ENCODE results near the gene PACS1. TPM values are rescaled to one million over a fixed set of nuclear protein-coding genes. Genes with fewer than 3 reads are reported as not detected.

Gene PACS1
- total RNA-seq, 2 experiments from 2014 or later = 109 TPM

DNA sequence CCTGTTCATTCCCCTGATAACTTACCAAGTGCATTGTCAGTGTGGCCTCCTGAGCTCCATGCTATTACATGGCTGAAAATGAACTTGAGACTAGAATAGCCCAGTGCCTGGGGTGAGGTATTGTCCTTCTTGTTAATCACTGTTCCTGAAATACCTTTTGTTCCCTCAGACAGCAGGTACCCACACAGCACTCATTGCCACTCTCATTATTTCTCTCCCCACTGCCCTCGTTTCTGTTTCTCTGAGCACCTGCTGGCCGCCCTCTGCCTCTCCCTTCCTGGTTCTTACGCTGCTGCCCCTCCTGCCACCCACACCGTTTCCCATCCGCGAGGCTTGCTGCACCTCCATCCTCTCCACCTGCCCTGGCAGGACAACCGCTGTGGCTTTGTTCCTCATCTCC, 161.5 kb downstream of the PACS1 start:
- H3K27ac Mint-ChIP-seq = peak overlapping the region; percentile 17
- no peak overlapping the region for H3K4me3 Mint-ChIP-seq
- H3K36me3 Mint-ChIP-seq (ENCODE audit: low read depth) = peaks cover 42% of the 10 kb centered on the region
- no peaks in the 10 kb centered on the region for H3K4me1 Mint-ChIP-seq
- DNase-seq = no peak
- ChIA-PET CTCF (interaction anchor here (0.6 to 1.1 kb wide), 2 partner anchors 9 to 10 kb away, joined by 3 read pairs; no protein-coding TSS in a partner anchor), POLR2A (no interaction called here)
- H3K27me3 Mint-ChIP-seq = no peaks in the 10 kb centered on the region
- H3K9me3 Mint-ChIP-seq = no peaks in the 10 kb centered on the region

DNA sequence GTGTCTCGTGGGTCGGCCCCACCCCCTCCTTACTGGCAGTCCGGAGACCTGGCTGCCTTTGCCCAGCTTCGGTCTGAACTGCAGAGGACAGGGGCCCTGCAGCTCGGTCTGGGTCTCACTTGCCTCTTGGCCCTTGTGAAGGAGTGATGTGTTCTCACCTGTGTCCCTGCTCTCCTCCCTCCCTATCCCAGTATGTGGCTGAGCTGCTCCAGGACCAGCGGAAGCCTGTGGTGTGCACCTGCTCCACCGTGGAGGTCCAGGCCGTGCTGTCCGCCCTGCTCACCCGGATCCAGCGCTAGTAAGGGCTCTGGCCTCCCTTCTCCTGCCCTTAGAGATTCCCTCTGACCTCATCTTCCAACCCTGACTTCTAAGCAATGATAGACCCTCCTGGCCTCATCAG, 162.7 kb downstream of the PACS1 start:
- Mint-ChIP-seq H3K27me3 (no peaks in the 10 kb centered on the region), H3K27ac (peak overlapping the region; percentile 41), H3K4me3 (no peak overlapping the region), H3K36me3 (ENCODE audit: low read depth) (peaks cover 40% of the 10 kb centered on the region), H3K4me1 (no peaks in the 10 kb centered on the region), H3K9me3 (no peaks in the 10 kb centered on the region)
- ChIA-PET POLR2A (no interaction called here), CTCF (interaction anchor here (4.3 kb wide), 1 partner anchor 10 kb away, joined by 19 read pairs; no protein-coding TSS in a partner anchor)
- DNase-seq = no peak

DNA sequence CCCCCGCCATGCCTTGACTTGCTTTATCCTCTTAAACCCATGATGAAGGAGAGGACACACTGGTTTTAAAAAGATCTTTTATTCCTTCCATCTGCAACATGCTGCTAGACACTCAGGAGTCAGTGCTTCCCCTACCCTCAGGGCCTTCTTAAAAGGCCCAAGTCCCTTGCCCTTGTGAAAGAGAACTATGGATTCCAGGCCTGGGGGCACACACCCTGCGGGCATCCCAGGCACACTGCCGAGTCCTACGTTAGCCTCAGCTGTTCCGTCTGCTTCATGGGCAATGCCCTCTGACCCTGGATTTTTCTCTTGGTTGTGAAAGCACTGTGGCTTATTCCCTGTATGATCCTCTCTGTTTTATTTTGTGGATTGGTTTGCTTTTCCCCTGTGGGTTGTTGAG, 163.2 kb downstream of the PACS1 start:
- no peak overlapping the region for H3K4me3 Mint-ChIP-seq
- H3K36me3 Mint-ChIP-seq (ENCODE audit: low read depth) = peaks cover 39% of the 10 kb centered on the region
- ChIA-PET CTCF (interaction anchor here (4.3 kb wide), 1 partner anchor 11 kb away, joined by 19 read pairs; no protein-coding TSS in a partner anchor), POLR2A (no interaction called here)
- H3K27me3 Mint-ChIP-seq = no peaks in the 10 kb centered on the region
- no peak overlapping the region for H3K27ac Mint-ChIP-seq
- H3K9me3 Mint-ChIP-seq = no peaks in the 10 kb centered on the region
- DNase-seq = no peak
- no peaks in the 10 kb centered on the region for H3K4me1 Mint-ChIP-seq

DNA sequence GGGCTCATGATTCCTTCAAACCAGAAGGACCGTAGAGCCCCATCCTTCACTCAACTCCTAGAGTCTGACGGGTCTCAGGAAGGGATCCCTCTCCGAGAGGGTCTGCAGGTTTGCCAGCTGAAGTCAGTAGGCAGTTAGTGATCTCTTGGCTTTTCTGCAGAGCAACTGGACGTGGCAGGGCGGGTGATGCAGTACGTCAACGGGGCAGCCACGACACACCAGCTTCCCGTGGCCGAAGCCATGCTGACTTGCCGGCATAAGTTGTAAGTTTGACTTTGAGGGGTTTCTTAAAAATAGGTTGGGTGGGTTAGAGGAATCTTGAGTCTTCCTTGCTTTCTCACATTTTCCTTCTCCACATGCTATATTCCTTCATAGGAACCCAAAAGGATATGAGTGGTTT, 165.1 kb downstream of the PACS1 start:
- ChIA-PET POLR2A (no interaction called here), CTCF (interaction anchor here (1.4 to 4.3 kb wide), 3 partner anchors 12 to 47 kb away, joined by 3 to 19 read pairs (median 6); no protein-coding TSS in a partner anchor)
- no peak for DNase-seq
- Mint-ChIP-seq H3K36me3 (ENCODE audit: low read depth) (peaks cover 38% of the 10 kb centered on the region), H3K27ac (no peak overlapping the region), H3K9me3 (no peaks in the 10 kb centered on the region), H3K27me3 (no peaks in the 10 kb centered on the region), H3K4me3 (no peak overlapping the region), H3K4me1 (no peaks in the 10 kb centered on the region)

DNA sequence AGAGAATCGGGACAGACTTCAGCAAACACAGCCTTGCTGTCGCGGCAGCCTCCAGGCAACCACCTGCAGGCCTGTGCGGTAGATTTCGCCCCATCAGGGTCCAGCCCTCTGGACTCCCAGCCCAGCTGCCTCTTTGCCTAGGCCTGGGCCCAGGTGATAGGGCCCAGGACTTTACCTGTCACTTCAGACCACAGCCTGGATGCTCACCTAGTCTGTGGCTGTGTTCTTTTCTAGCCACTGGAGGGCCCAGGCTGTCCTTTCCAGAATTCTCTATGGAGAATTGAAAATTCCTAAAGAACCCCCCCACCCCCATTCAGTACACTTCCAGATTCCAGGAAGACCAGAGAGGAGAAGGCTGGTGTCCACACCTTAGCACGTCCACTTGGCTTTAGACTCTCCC, 167.8 kb downstream of the PACS1 start:
- H3K36me3 Mint-ChIP-seq (ENCODE audit: low read depth) = peaks cover 28% of the 10 kb centered on the region
- no peaks in the 10 kb centered on the region for H3K27me3 Mint-ChIP-seq
- no peaks in the 10 kb centered on the region for H3K9me3 Mint-ChIP-seq
- H3K27ac Mint-ChIP-seq = peak overlapping the region; percentile 60
- H3K4me3 Mint-ChIP-seq = no peak overlapping the region
- ChIA-PET CTCF (no interaction called here), POLR2A (no interaction called here)
- no peak for DNase-seq
- peaks cover 9% of the 10 kb centered on the region for H3K4me1 Mint-ChIP-seq

DNA sequence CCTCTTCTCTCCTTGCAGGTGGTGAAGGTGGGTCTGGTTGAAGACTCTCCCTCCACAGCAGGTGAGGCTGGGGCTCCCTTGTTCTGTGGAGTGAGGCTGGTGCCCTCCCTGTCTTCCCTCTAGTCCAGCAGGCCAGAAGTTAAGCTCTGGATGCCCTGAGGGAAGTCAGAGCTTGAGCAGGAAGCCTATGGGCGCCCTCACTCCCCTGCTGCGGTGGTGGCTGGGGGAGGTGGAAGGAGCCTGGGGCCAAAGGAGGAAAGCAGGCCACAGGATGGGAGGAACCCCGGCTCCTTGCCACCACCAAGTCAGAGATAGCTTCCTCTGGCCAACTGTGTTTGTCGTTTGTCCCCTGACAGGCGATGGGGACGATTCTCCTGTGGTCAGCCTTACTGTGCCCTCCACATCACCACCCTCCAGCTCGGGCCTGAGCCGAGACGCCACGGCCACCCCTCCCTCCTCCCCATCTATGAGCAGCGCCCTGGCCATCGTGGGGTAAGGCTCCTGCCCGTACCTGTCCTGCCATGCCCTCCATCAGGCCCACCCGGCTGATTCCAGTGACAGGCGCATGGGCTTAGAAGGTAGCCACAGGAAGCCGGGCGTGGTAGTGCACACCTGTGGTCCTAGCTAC, 168.8 kb downstream of the PACS1 start:
- CTCF ChIA-PET = no interaction called here
- POLR2A ChIA-PET = no interaction called here
- H3K27me3 Mint-ChIP-seq = no peaks in the 10 kb centered on the region
- no peaks in the 10 kb centered on the region for H3K9me3 Mint-ChIP-seq
- peak overlapping the region; percentile 25 for H3K27ac Mint-ChIP-seq
- H3K36me3 Mint-ChIP-seq (ENCODE audit: low read depth) = peaks cover 28% of the 10 kb centered on the region
- DNase-seq = no peak
- peaks cover 14% of the 10 kb centered on the region for H3K4me1 Mint-ChIP-seq
- H3K4me3 Mint-ChIP-seq = no peak overlapping the region

DNA sequence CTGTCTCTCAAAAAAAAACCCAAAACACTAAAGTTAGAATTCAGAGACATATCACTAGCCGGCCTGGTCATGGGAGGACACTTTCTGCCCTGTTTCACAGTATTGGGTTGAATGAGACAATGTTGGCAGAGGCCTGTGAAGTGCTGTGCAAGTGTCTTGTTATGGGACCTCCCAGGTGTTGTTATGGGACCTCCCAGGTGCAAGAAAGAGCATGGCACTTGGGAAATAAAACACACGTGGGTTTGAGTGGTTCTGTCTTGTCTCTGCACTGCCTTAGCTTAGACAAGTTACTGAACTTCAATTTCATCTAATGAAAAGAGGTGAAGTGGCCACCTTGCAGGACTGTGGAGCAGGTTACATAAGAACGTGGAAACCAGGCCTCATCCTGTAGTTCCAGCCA, 169.4 kb downstream of the PACS1 start:
- Mint-ChIP-seq H3K27me3 (no peaks in the 10 kb centered on the region), H3K36me3 (ENCODE audit: low read depth) (peaks cover 27% of the 10 kb centered on the region), H3K9me3 (no peaks in the 10 kb centered on the region), H3K4me3 (no peak overlapping the region), H3K4me1 (peaks cover 16% of the 10 kb centered on the region), H3K27ac (peak overlapping the region; percentile 6)
- CTCF ChIA-PET = no interaction called here
- DNase-seq = no peak
- POLR2A ChIA-PET = no interaction called here

DNA sequence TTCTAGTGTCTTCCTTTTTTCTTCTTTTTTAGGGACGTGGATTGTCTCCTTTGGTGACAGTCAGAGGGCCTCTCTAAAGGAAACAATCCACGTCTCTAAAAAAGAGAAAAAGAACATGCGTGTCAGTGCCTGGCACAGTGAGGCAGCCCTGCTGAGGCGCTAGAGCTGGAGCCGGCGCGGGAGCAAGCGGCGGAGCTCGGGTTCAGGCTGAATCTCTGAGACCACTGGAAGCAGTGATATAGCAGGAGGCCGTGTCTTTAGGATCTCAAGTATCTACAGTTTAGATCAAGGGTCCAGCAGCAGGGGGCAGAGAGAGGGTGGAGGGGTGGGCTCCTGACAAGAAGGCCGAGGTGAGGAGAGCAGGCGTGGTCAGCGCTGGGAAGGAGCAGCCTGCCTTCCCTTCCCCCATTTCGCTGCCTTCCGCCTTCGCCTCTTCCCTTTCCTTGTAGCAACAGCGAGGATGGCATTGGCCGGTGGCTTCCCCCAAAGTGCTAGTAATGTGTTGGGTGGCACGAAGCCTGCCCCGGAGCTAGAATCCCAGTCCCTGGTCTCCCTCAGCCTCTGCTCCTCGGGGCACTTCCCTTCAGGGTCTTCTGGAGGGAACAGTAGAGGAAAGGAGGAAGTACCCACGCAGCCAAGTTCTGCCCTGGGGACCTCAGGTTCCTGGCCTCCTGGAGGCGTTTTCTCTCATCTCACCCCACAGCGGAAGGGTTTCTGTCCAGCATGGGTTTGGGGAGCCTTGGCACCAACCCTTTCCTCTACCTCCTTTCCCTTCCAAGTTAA, 170.1 kb downstream of the PACS1 start:
- ChIA-PET CTCF (interaction anchor here (1.3 to 2.3 kb wide), 2 partner anchors 13 to 17 kb away, joined by 3 to 18 read pairs; no protein-coding TSS in a partner anchor), POLR2A (no interaction called here)
- Mint-ChIP-seq H3K4me3 (no peak overlapping the region), H3K27me3 (no peaks in the 10 kb centered on the region), H3K27ac (no peak overlapping the region), H3K9me3 (no peaks in the 10 kb centered on the region), H3K4me1 (peaks cover 16% of the 10 kb centered on the region), H3K36me3 (ENCODE audit: low read depth) (peaks cover 23% of the 10 kb centered on the region)
- no peak for DNase-seq

DNA sequence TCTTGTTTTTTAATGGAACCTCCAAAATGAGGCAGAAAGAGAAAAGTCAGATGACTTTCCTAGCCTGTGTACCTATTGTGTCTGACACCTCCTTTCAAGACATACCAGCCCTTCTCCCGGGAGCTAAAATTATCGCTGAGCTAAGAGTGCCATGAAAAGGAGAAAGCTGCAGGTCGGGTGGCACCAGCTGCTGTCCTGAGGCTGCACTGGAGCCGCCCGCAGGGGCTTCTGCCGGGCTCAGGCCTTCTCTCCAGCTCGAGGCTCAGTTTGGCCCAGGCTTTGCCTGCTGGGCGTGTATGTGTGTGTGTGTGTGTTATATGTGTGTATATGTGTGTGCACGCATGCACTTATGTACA, 170.7 kb downstream of the PACS1 start:
- Mint-ChIP-seq H3K9me3 (no peaks in the 10 kb centered on the region), H3K4me1 (peaks cover 16% of the 10 kb centered on the region), H3K27ac (no peak overlapping the region), H3K36me3 (ENCODE audit: low read depth) (peaks cover 18% of the 10 kb centered on the region), H3K4me3 (no peak overlapping the region), H3K27me3 (no peaks in the 10 kb centered on the region)
- no peak for DNase-seq
- CTCF ChIA-PET = interaction anchor here (1.0 to 2.3 kb wide), 3 partner anchors 10 to 18 kb away, joined by 3 to 18 read pairs (median 3); no protein-coding TSS in a partner anchor
- POLR2A ChIA-PET = no interaction called here

DNA sequence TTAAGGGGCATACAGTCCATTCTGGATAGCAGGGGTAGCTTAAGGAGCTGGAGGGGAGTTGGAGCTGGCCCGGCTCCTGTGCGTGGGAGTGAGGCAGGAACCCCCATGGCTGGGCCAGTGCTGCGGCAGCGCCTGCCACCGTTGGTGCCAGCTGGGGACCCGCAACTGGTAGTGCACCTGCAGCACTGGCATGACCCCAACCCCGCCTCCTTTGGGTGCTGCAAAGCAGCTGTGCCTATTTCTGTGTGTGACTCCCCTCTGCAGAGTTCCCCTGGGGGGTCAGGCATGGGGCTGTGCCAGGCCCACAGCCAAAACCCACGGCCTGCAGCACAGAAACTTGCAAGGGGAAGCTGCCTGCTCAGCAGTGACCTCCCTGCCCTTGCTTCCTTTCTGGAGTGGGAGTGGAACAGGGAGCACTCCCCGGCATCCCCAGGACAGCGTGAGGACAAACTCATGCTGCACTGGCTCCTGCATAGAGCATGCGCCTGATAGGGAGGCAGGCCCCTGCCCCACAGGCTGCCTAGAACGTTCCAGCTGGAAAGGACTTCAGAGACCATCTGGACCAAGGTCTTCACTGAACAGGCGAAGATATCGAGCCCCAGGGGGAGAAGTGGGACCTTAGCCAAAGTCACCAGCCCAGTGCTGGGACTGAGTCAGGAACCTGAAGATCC, 172.2 kb downstream of the PACS1 start:
- H3K27ac Mint-ChIP-seq = peak overlapping the region; percentile 41
- ChIA-PET CTCF (interaction anchor here (0.5 to 2.3 kb wide), 6 partner anchors 11 to 177 kb away, joined by 3 to 18 read pairs (median 3); no protein-coding TSS in a partner anchor), POLR2A (no interaction called here)

DNA sequence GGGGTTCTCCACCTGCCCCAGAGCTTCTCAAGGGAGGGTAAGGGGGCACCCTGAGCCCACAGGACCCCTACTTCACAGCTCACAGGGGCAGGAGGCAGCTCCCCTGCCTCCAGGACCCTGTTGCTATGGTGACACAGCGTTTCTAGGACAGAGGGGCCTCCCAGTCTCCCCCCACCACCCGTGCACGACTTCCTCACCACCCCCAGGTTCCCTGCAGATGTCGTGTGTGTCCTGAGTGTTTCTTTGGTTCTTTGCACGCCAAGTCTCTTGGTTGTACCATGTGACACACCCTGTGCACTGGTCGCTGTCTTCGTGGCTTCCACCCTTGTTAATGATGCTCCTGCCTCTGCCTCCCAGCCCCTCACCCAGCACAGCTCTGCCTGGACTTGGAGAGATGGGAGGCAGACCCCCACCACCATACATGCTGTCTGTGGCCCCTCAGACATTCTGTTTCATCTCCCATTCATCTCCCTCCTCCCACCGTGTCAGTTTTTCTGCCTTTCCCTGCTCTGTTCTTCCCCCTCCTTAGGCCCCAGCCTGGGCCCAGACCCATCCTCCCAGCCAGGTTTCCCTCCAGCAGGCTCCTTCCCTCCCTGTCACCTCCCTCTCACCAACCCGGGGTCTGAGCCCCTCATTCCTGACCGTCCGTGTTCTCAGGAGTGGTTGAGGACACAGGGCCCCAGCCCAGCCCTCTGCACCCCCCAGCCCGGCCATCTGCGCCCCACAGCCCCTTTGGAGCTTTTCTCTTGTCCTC, 173.9 kb downstream of the PACS1 start:
- ChIA-PET CTCF (interaction anchor here (1.1 to 1.5 kb wide), 4 partner anchors 11 to 39 kb away, joined by 3 to 4 read pairs (median 3); no protein-coding TSS in a partner anchor), POLR2A (interaction anchor here (0.6 kb wide), 1 partner anchor 12 kb away, joined by 3 read pairs; no protein-coding TSS in a partner anchor)
- no peaks in the 10 kb centered on the region for H3K9me3 Mint-ChIP-seq
- peaks cover 17% of the 10 kb centered on the region for H3K4me1 Mint-ChIP-seq
- no peaks in the 10 kb centered on the region for H3K27me3 Mint-ChIP-seq
- no peak for DNase-seq
- no peak overlapping the region for H3K4me3 Mint-ChIP-seq
- peaks cover 16% of the 10 kb centered on the region for H3K36me3 Mint-ChIP-seq (ENCODE audit: low read depth)
- peak overlapping the region; percentile 80 for H3K27ac Mint-ChIP-seq

More for the DNA sequence above, 172.2 kb downstream of the PACS1 start:
- Mint-ChIP-seq H3K9me3 (no peaks in the 10 kb centered on the region), H3K27me3 (no peaks in the 10 kb centered on the region), H3K4me3 (no peak overlapping the region), H3K4me1 (peaks cover 16% of the 10 kb centered on the region), H3K36me3 (ENCODE audit: low read depth) (peaks cover 17% of the 10 kb centered on the region)
- DNase-seq = no peak

DNA sequence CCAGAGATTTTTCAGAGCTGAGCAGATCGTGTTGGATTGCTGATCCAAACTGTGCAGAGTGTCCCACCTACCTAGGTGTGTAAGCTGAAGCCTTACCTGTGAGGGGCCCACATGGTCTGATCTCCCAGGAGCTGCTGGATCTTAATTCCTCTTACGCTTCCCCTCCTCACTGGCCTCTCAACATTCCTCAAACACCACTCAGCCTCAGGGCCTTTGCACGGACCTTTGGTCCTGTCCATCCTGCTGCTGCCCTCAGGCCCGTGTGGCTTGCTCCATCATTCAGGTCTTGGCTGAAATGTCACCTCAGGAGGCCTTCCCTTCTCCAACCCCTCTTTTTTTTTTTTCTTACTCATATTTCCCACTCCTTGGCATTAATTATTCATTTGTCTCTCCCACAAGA, 177.2 kb downstream of the PACS1 start:
- POLR2A ChIA-PET = no interaction called here

More for the DNA sequence above, 177.2 kb downstream of the PACS1 start:
- no peaks in the 10 kb centered on the region for H3K9me3 Mint-ChIP-seq
- peaks cover 17% of the 10 kb centered on the region for H3K4me1 Mint-ChIP-seq
- peaks cover 15% of the 10 kb centered on the region for H3K36me3 Mint-ChIP-seq (ENCODE audit: low read depth)
- CTCF ChIA-PET = interaction anchor here (0.9 to 1.6 kb wide), 2 partner anchors 25 to 139 kb away, joined by 5 to 6 read pairs; no protein-coding TSS in a partner anchor
- no peak for DNase-seq
- H3K27me3 Mint-ChIP-seq = no peaks in the 10 kb centered on the region
- H3K27ac Mint-ChIP-seq = no peak overlapping the region
- H3K4me3 Mint-ChIP-seq = no peak overlapping the region

Data from activated CD4-positive, alpha-beta T cell treated with anti-CD3 and anti-CD28 coated beads, Interleukin-2, amount 10 ng/mL, durations not matched to agents 7 days and 5 days (primary cell).